Hematopoietic multipotent progenitor cell treated with erythropoietin and hydrocortisone succinate and interleukin-3 and kit ligand, for 4 days (in vitro differentiated cells): ENCODE measurements around the gene FAM83C.

Source experiments
- DNase-seq: peaks from one replicate; pipeline ENCODE4 v3.0.0-alpha.2; 2015

The FAM83C gene

GRCh38 chr20:35283441-35284266 is 8.6 kb downstream of the FAM83C start:
- DNase-seq, result peak; percentile 44

GRCh38 chr20:35281506-35282101 is 10.6 kb downstream of the FAM83C start:
- DNase-seq, result no peak

- no peak for DNase-seq
Observed at GRCh38 chr20:35280523-35280922, 11.7 kb downstream of the FAM83C start.

GRCh38 chr20:35279533-35280174 is 12.6 kb downstream of the FAM83C start:
- DNase-seq, result no peak

GRCh38 chr20:35279040-35279439 is 13.2 kb downstream of the FAM83C start:
- no peak for DNase-seq

GRCh38 chr20:35277531-35278395 is 14.5 kb downstream of the FAM83C start, which contains the start of gene MMP24OS:
Gene MMP24OS, minus strand, starts transcription at chr20:35278122. Its CDS starts 193 bp downstream, at chr20:35277929.
- peak; percentile 97 for DNase-seq

- no peak for DNase-seq
Observed at GRCh38 chr20:35277127-35277526, 15.1 kb downstream of the FAM83C start.

- no peak for DNase-seq
Observed at GRCh38 chr20:35276408-35276807, 15.8 kb downstream of the FAM83C start.

GRCh38 chr20:35275741-35276251 is 16.4 kb downstream of the FAM83C start:
- no peak for DNase-seq

GRCh38 chr20:35274172-35275092 is 17.8 kb downstream of the FAM83C start:
- no peak for DNase-seq

GRCh38 chr20:35273449-35274171 is 18.6 kb downstream of the FAM83C start:
- no peak for DNase-seq

GRCh38 chr20:35271904-35272303 is 20.3 kb downstream of the FAM83C start:
- no peak for DNase-seq

- DNase-seq, result no peak
Observed at GRCh38 chr20:35271073-35271882, 20.9 kb downstream of the FAM83C start.

GRCh38 chr20:35270021-35270902 is 22.0 kb downstream of the FAM83C start:
- no peak for DNase-seq

GRCh38 chr20:35269055-35269781 is 23.0 kb downstream of the FAM83C start:
- peak; percentile 79 for DNase-seq

GRCh38 chr20:35267092-35267491 is 25.1 kb downstream of the FAM83C start:
- DNase-seq, result no peak

- DNase-seq, result peak; percentile 49
Observed at GRCh38 chr20:35264755-35265154, 27.5 kb downstream of the FAM83C start.
